ENCODE data around the gene NPY.

The NPY gene

DNA sequence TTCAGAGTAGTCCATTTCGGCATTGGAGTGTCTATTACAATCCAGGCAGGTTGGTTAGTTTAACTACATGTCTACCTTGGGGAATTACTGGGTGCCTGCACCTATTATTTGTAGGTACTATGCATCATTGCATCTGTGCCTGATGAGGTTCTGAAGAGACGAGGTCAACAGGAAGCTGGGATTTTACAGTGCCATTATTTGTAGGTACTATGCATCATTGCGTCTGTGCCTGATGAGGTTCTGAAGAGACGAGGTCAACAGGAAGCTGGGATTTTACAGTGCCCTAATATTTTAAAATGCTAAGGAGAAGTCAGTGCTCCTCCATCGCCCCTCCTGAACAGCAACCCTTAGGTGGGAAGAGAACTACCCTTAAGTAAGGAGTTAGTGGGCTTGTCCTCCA is 41.7 kb downstream of the NPY start:
- in situ Hi-C loops (cut with HindIII; ENCODE audit: low pct_unique_long_range_greater_than_20kb, low sequenced_read_pairs): no loop called here
- TF ChIP-seq JUND (IDR thresholded peaks at IDR 0.05; ENCODE audit: low read depth): no peak
- no peak for DNase-seq (ENCODE audit: low read depth in 1 of 2, low spot score in 1 of 2)

DNA sequence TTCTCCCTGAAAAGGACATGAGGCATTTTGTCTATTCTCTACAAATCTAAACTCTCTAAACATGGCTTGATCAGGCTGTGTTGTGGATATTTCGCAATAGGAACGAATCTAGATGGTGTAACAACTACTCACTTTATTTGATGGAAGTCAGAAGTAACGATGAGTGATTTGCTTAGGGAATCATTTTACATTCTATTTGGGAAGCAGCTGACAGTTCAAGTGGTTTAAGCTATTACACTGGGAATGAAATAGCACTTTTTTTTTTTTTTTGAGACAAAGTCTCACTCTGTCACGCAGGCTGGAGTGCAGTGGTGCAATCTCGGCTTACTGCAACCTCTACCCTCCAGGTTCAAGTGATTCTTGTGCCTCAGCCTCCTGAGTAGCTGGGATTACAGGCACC is 44.1 kb downstream of the NPY start:
- in situ Hi-C loops (cut with HindIII; ENCODE audit: low pct_unique_long_range_greater_than_20kb, low sequenced_read_pairs): no loop called here
- DNase-seq (ENCODE audit: low read depth in 1 of 2, low spot score in 1 of 2): no peak

DNA sequence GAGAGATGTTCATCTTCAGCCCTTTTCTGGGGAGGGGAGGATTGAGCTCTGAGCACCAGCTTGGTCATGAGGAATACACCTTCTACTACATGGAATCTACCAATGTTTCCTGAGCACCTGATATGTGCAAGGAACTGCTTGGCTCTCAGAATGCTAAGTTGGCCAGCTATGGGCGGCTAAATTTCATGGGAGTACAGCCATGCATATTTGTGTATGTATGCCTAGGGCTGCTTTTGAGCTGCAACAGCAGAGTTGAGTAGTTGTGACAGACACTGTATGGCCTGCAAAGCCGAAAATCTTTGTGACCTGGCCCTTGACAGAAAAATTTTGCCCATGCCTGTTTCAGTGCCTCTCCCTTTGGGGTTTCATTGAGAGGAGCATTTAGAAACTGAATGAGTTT is 44.9 kb downstream of the NPY start:
- DNase-seq (ENCODE audit: low read depth in 1 of 2, low spot score in 1 of 2): no peak
- TF ChIP-seq JUND (IDR thresholded peaks at IDR 0.05; ENCODE audit: low read depth): no peak
- in situ Hi-C loops (cut with HindIII; ENCODE audit: low pct_unique_long_range_greater_than_20kb, low sequenced_read_pairs): no loop called here

More for the DNA sequence above, 44.1 kb downstream of the NPY start:
- no peak for TF ChIP-seq JUND (IDR thresholded peaks at IDR 0.05; ENCODE audit: low read depth)

DNA sequence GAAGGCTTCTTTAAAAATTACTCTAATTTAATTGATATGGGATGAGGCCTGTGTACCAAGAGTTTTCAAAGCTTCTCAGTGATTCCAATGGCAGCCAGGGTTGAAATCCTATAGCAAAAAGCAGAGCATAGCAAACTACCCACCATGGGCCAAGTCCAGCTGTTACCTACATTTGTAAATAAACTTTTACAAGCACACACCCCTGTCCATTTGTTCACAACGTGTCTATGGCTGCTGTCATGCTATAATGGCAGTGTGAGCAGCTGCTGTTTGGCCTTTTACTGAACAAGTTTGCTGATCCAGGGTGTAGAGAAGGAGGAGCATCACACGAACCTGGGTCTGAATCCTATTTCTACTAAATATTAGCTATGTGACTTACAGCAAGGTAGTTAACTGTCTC is 50.0 kb downstream of the NPY start:
- no peak for TF ChIP-seq JUND (IDR thresholded peaks at IDR 0.05; ENCODE audit: low read depth)
- in situ Hi-C loops (cut with HindIII; ENCODE audit: low pct_unique_long_range_greater_than_20kb, low sequenced_read_pairs): no loop called here
- no peak for DNase-seq (ENCODE audit: low read depth in 1 of 2, low spot score in 1 of 2)

DNA sequence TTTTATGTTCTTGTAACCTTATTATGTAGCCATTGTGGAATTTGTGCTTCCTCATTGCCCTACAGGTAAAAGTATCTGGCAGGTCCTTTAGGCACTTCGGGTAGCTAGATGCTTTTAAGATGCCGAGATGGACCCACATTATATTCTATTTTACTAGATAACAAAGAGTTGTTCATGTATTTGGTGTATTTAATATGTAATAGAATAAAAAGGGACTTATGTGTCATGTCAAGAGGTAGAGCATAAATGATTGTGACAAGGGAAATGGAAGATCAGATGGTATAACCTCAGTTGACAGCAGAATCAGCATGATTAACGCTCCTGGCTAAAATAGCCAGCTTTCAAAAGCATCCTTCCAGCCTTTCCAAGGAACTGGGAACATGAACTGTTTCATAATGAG is 50.6 kb downstream of the NPY start:
- in situ Hi-C loops (cut with HindIII; ENCODE audit: low pct_unique_long_range_greater_than_20kb, low sequenced_read_pairs): no loop called here
- no peak for DNase-seq (ENCODE audit: low read depth in 1 of 2, low spot score in 1 of 2)
- TF ChIP-seq JUND (IDR thresholded peaks at IDR 0.05; ENCODE audit: low read depth): no peak

DNA sequence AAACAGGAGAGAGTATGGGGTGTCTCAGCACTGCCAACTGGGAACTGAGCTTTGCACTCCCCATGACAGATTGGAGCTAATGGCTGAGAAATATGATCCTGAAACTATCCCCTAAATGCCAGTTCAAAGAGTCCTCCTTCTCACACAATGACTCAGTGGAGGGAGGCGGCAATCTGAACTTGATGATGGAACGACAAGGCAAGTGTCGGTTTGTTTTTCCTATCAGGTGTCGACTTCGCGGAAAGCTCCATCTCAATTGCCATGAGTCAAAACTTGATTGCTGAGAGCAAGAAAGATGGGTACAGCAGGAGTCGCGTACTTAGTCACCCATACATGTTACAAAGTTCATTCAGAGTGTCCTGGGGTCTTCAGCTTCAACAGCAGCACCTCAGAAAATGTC is 52.5 kb downstream of the NPY start:
- TF ChIP-seq JUND (IDR thresholded peaks at IDR 0.05; ENCODE audit: low read depth): no peak
- in situ Hi-C loops (cut with HindIII; ENCODE audit: low pct_unique_long_range_greater_than_20kb, low sequenced_read_pairs): no loop called here
- DNase-seq (ENCODE audit: low read depth in 1 of 2, low spot score in 1 of 2): no peak

DNA sequence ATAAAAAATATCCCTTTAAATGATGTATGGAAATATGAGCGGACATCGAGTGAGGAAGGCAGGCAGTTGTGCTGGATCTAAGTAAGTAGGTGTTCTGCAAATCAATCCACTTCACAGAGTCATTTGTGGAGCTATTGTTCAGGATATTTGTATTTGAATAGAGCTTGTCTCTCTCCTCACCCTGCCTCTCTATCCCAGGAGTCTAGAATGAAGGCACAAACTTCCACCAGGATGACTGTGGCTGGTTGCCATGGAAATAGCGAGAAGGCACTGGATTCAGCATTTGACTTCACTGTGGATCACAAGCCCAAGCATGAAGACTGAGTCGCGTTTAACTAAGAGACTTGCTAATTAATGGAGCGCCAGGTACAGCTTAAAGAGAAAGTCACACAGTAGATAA is 53.2 kb downstream of the NPY start:
- DNase-seq (ENCODE audit: low read depth in 1 of 2, low spot score in 1 of 2): no peak
- in situ Hi-C loops (cut with HindIII; ENCODE audit: low pct_unique_long_range_greater_than_20kb, low sequenced_read_pairs): no loop called here
- no peak for TF ChIP-seq JUND (IDR thresholded peaks at IDR 0.05; ENCODE audit: low read depth)

DNA sequence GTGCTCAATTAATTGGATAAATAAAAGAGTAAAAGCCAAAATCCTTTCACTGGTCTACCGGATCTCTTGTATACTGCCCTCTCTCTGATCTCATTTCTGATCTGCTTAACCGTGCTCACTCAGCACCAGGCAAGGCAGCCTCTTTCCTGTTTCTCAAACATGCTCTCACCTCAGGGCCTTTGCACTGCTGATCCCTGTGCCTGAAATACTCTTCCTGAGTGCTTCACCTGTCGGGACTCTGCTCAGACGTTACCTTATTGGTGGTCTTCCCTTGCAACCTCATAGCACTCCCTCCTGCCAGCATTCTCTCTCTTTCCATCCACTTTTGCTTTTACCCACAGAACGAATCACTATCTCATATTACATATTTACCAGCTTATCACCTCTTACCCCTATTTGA is 55.6 kb downstream of the NPY start:
- no peak for TF ChIP-seq JUND (IDR thresholded peaks at IDR 0.05; ENCODE audit: low read depth)
- DNase-seq (ENCODE audit: low read depth in 1 of 2, low spot score in 1 of 2): no peak
- in situ Hi-C loops (cut with HindIII; ENCODE audit: low pct_unique_long_range_greater_than_20kb, low sequenced_read_pairs): no loop called here

DNA sequence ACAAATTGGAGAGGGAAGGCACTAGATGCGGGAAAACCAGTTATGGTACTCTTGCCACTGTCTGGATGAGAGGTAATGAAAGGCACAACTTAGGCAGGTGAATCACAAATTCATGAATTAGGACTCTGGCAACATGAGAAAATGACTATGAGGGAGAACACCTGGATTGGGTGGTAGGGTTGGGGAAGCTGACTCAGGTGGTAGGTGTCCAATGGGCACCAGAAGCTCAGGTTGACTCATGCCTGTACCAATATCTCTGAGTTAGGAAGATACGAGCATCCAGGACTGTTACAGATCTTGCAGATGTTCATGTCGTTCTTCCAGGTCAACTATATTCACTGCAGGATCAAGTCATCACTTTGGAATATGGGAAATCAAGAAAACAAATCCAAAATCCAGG is 56.7 kb downstream of the NPY start:
- in situ Hi-C loops (cut with HindIII; ENCODE audit: low pct_unique_long_range_greater_than_20kb, low sequenced_read_pairs): no loop called here
- TF ChIP-seq JUND (IDR thresholded peaks at IDR 0.05; ENCODE audit: low read depth): no peak
- no peak for DNase-seq (ENCODE audit: low read depth in 1 of 2, low spot score in 1 of 2)
